HS-27A (cell line): ENCODE measurements around the gene CIBAR2.
"Not testable (repeated sequence)": the region's sequence is repeated elsewhere in the genome, so short reads cannot be mapped to it uniquely, and the experiment has no call there.

Experiments
- DNase-seq: peaks from one replicate; pipeline ENCODE4 v3.0.0-alpha.2; 2012; ENCODE audit warnings: low read depth, missing footprints

The CIBAR2 gene

DNA sequence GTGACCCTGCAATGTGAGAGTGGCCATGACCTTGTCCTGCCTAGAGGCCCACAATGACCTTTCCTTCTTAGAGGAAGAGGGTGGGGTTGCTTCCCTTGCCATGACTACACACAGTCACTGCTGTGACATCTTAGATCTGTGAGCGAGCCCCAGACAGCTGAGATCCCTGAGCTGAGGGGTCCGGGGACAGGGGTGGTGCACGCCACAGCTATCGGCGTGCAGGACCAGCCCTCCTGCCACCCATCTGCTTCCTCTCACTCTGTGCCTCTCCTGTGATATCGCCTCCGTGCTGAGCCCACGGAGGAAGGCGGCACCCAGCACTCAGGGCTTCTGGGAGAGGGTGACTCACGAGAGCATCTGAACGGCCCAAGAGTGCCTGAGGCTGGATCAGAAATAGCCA is 49.4 kb downstream of the CIBAR2 start:
- DNase-seq: no peak

DNA sequence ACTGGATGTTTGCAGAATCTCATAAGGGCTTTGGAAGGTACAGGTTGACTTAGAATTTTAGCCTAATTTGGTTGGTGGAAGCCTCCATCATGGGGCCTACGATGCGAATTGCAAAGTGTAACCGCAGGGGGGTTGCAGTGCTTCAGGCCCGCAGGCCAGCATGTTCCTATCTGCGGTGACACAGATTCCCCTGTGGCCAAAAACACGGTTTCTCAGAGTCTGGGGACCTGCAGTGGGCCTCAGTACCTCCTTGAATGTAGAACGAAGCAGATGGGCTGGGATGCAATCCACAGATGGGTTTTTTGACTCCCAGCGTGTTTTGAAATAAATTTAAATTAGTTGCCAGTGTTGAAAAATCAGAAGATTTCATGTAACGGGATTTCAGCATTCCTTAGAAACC is 49.9 kb downstream of the CIBAR2 start:
- DNase-seq: no peak

- no peak for DNase-seq
Measured at GRCh38 chr16:85061566-85061965, 50.7 kb downstream of the CIBAR2 start.

- DNase-seq: no peak
Measured at GRCh38 chr16:85058909-85059308, 53.4 kb downstream of the CIBAR2 start.

DNA sequence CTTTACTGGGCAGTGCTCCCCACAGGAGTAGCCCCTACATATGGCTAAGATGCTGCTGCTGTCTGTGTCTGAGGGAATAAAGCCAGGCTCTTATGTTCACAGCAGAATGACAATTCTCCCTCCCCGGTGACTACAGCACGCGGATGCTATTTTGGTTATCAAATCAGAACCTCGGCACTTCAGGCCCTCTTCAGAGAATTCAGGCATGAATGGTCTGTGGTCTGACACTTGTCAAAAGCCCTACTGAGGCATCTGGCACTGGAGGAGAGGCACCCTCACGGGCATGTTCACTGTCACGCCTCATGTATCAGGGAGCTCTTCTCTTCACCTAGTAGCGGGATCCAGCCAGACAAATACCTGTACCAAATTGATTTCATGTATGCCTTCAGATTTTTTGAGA is 54.3 kb downstream of the CIBAR2 start:
- no peak for DNase-seq

- no peak for DNase-seq
Measured at GRCh38 chr16:85057212-85057889, 54.9 kb downstream of the CIBAR2 start.

- no peak for DNase-seq
Measured at GRCh38 chr16:85056211-85056748, 56.0 kb downstream of the CIBAR2 start.

GRCh38 chr16:85055493-85056210 is 56.6 kb downstream of the CIBAR2 start:
- no peak for DNase-seq

- DNase-seq: no peak
Measured at GRCh38 chr16:85054948-85055492, 57.3 kb downstream of the CIBAR2 start.

DNA sequence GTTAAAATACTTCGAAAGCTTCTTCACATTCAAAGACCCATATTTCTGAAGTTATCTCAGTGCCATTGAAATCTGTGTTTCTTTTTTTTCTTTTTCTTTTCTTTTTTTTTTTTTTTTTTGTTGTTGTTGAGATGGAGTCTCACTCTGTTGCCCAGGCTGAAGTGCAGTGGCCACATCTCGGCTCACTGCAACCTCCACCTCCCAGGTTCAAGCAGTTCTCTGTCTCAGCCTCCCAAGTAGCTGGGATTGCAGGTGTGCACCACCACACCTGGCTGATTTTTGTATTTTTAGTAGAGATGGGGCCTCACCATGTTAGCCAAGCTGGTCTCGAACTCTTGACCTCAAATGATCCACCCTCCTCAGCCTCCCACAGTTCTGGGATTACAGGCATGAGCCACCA is 58.0 kb downstream of the CIBAR2 start:
- DNase-seq: not testable (repeated sequence)

DNA sequence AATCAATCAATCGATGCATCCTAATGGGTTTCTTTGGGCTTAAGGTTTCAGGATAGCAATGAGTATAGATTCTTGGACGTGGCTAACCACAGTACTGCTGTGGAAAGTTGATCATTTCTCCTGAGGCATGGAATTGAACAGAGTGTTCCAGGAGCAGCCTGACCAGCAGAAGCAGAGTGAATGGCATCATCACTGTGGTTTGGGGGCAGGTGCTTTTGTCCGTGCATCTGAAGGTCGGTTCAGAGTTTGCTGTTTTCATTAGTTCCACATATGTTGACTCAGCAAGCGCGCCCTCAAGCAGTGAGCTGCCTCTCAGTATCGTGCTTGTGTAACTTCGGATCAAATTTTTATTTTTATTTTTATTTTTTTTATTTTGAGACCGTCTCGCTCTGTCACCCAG is 59.7 kb downstream of the CIBAR2 start:
- DNase-seq: no peak

DNA sequence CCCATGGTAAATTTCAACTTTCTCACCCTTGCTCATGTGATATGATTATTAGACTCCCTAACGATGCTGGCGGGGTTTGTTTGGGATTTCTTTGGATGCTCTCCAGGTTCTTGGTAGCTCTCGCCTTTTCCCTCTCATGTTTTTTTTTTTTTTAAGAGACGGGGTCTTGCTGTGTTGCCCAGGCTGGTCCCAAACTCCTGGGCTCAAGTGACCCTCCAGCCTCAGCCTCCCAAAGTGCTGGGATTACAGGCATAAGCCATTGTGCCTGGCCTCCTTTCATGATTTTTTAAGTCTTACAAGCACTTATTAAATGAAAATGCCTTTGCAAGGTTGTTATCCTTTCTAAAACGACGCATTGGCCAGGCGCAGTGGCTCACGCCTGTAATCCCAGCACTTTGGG is 60.6 kb downstream of the CIBAR2 start:
- DNase-seq: no peak

- no peak for DNase-seq
Measured at GRCh38 chr16:85051067-85051581, 61.1 kb downstream of the CIBAR2 start.

DNA sequence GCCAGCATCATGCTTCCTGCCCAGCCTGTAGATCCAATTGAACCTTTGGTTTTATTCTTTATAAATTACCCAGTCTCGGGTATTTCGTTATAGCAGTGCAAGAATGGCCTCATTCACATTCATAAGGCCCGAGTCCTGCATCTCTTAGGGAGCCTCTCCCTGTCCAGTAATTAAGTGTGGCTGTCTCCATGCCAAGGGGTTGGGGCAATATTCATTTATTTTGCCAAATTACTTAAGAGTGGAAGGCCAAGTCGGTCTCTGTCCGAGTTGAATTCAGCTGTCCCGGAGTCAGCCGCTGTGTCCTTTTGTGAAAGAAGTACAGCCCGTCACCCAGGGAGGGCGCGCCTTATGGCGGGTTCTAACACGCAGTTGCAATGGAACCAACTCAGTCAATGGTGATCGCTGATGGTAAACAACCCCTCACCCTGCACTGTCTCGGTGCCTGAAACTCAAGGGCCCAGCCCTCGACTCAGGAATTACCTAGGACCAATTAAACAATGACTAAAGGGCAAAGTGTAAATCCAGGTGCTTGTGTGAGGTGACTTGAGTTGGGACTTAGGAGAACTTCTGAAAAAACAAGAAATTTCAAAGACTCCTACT is 62.5 kb downstream of the CIBAR2 start:
- DNase-seq: no peak

GRCh38 chr16:85048921-85049562 is 63.2 kb downstream of the CIBAR2 start:
- no peak for DNase-seq
